Endothelial cell of umbilical vein (primary cell): ENCODE results near the gene SFT2D2. TPM values are rescaled to one million over a fixed set of nuclear protein-coding genes. Genes with fewer than 3 reads are reported as not detected.

Experiments used
- BruUV-seq: library from RNA; stranded (reverse); fragments of 400-500 nt; replicated peaks from 2 replicates; lab custom pipeline; 2021; lab: Mats Ljungman, UMichigan
- CTCF ChIA-PET: fragments of 300-600, 350-600 bp; sonication (Branson Sonifier 250); formaldehyde crosslinking; loops from one replicate; lab custom pipeline; 2021; ENCODE audit warnings: antibody characterized with exemption, inconsistent platforms; lab: Charles Lee
- POLR2A ChIA-PET: fragments of 300-600, 350-600 bp; sonication (Branson Sonifier 250); formaldehyde crosslinking; loops from one replicate; lab custom pipeline; 2021; ENCODE audit warnings: antibody characterized with exemption, inconsistent platforms; lab: Charles Lee
- DNase-seq: peaks from one replicate; pipeline ENCODE4 v3.0.0-alpha.2; 2011; ENCODE audit warnings: low read depth, low spot score
- FAIRE-seq: peaks from 2 replicates; lab custom pipeline; 2011; peaks lifted over from hg19 to GRCh38; lab: Jason Lieb, UNC
- H2AFZ ChIP-seq: 2 replicates; pipeline ENCODE4 v1.6.0; 2012; ENCODE audit warnings: low read depth, low read length, control low read depth, inconsistent platforms
- H3K27ac ChIP-seq: 2 replicates; pipeline ENCODE4 v1.5.1; 2011; ENCODE audit warnings: low read depth, mild to moderate bottlenecking, control low read depth, low read length, moderate library complexity; ENCODE audit not compliant: insufficient read depth
- H3K27me3 ChIP-seq, 2 experiments: 2 replicates each; pipeline versions ENCODE4 v1.6.0 to v1.6.1; 2011; ENCODE audit warnings: low read length in 2 of 2, mixed read lengths in 1 of 2; ENCODE audit not compliant: control insufficient read depth in 2 of 2, insufficient read depth in 2 of 2
- H3K36me3 ChIP-seq, 2 experiments: 2 replicates in 1 of 2; 3 replicates in 1 of 2; pipeline ENCODE4 v1.5.1; 2011; ENCODE audit warnings: low read length in 2 of 2, mild to moderate bottlenecking in 1 of 2, moderate library complexity in 1 of 2; ENCODE audit not compliant: control insufficient read depth in 2 of 2, insufficient read depth in 2 of 2; ENCODE audit errors: extremely low read depth in 1 of 2
- H3K4me1 ChIP-seq: 3 replicates; pipeline ENCODE4 v1.5.1; 2011; ENCODE audit warnings: mild to moderate bottlenecking, low read length; ENCODE audit not compliant: control insufficient read depth, insufficient read depth; ENCODE audit errors: extremely low read depth
- H3K4me2 ChIP-seq: 2 replicates; pipeline ENCODE4 v1.6.1; 2011; ENCODE audit warnings: low read length, control low read depth, mixed read lengths; ENCODE audit not compliant: insufficient read depth
- H3K4me3 ChIP-seq, 3 experiments: fragments of 200-600 bp in 1 of 3; sonication (generic), shearing (Covaris generic) in 1 of 3; replicated peaks in 1 of 3; 2 replicates each; pipeline ENCODE4 v1.5.1; 2011 to 2016; ENCODE audit warnings: control low read depth in 3 of 3, low read length in 3 of 3, mild to moderate bottlenecking in 2 of 3, inconsistent platforms in 1 of 3, low read depth in 1 of 3, moderate library complexity in 1 of 3; ENCODE audit not compliant: insufficient read depth in 1 of 3
- H3K79me2 ChIP-seq: 2 replicates; pipeline ENCODE4 v1.6.0; 2012; ENCODE audit warnings: low read length, inconsistent platforms; ENCODE audit not compliant: control insufficient read depth, insufficient read depth
- H3K9ac ChIP-seq: replicated peaks from 2 replicates; pipeline ENCODE3; 2011; ENCODE audit warnings: low read length, control low read depth; ENCODE audit not compliant: insufficient read depth; ENCODE audit errors: extremely low read depth
- H3K9me1 ChIP-seq: replicated peaks from 3 replicates; pipeline ENCODE4 v1.6.0; 2011; ENCODE audit warnings: mild to moderate bottlenecking, low read length; ENCODE audit not compliant: control insufficient read depth, insufficient read depth; ENCODE audit errors: extremely low read depth
- H3K9me3 ChIP-seq: replicated peaks from 2 replicates; pipeline ENCODE4 v1.5.1; 2012; ENCODE audit warnings: low read length, inconsistent platforms; ENCODE audit not compliant: control insufficient read depth, insufficient read depth
- H4K20me1 ChIP-seq: replicated peaks from 2 replicates; pipeline ENCODE3; 2011; ENCODE audit warnings: mild to moderate bottlenecking, low read length; ENCODE audit not compliant: control insufficient read depth, insufficient read depth; ENCODE audit errors: extremely low read depth
- CTCF ChIP-seq, 2 donors: IDR thresholded peaks; 1 replicate in 1 of 2; 2 replicates in 1 of 2; pipeline ENCODE4 v1.5.1; 2011; ENCODE audit warnings: low read length in 2 of 2, mild to moderate bottlenecking in 2 of 2, moderate library complexity in 2 of 2, control low read depth in 1 of 2, inconsistent platforms in 1 of 2, low read depth in 1 of 2; ENCODE audit not compliant: insufficient read depth in 1 of 2; ENCODE audit errors: extremely low read depth in 1 of 2
- EZH2 ChIP-seq: IDR thresholded peaks from 2 replicates; pipeline ENCODE4 v1.6.1; 2012; ENCODE audit warnings: borderline replicate concordance, low read depth, mild to moderate bottlenecking, moderate library complexity, low read length, inconsistent platforms; ENCODE audit not compliant: severe bottlenecking
- FOS ChIP-seq: IDR thresholded peaks from 2 replicates; pipeline ENCODE4 v1.6.1; 2011; ENCODE audit warnings: mild to moderate bottlenecking, low read length, moderate library complexity, borderline replicate concordance; ENCODE audit not compliant: insufficient read depth
- GATA2 ChIP-seq: IDR thresholded peaks from 2 replicates; pipeline ENCODE4 v1.7.0; 2011; ENCODE audit warnings: low read depth, mild to moderate bottlenecking, moderate library complexity, mixed read lengths, low read length; ENCODE audit not compliant: insufficient read length, insufficient read depth
- MYC ChIP-seq: IDR thresholded peaks from one replicate; pipeline ENCODE4 v1.6.1; 2011; ENCODE audit warnings: mild to moderate bottlenecking, low read depth, low read length
- POLR2A ChIP-seq: IDR thresholded peaks from 2 replicates; pipeline ENCODE4 v1.6.1; 2012; ENCODE audit warnings: low read depth, mild to moderate bottlenecking, control low read depth, low read length
- POLR2AphosphoS5 ChIP-seq: IDR thresholded peaks from 2 replicates; pipeline ENCODE4 v1.6.1; 2012; ENCODE audit warnings: low read depth, mild to moderate bottlenecking, control low read depth, low read length, moderate library complexity; ENCODE audit not compliant: insufficient read depth
- dilution Hi-C: fragments of 300-500 bp; cut with MboI; formaldehyde crosslinking; loops from one replicate; pipeline ENCODE4 v1.15.0; 2019; ENCODE audit warnings: low sequenced_read_pairs; ENCODE audit not compliant: extremely low pct_ligation_motif_present
- intact Hi-C: fragments of 100-400 bp; cut with micrococcal nuclease; formaldehyde crosslinking; loops from one replicate; pipeline ENCODE4 v1.10.0; 2022
- polyA plus RNA-seq, 4 experiments: library from polyadenylated mRNA; depleted of rRNA in 3 of 4; stranded (reverse) in 3 of 4; unstranded in 1 of 4; fragments of >200 nt; gene quantifications; 2 replicates each; pipeline versions ENCODE4 v1.2.1 to v1.2.3, GENCODE V29; 2011 to 2012; ENCODE audit warnings: missing spikeins in 1 of 4
- total RNA-seq: library from RNA; stranded (reverse); gene quantifications from 2 replicates; pipeline ENCODE4 v1.2.3, GENCODE V29; 2021

Gene SFT2D2
- total and polyA plus RNA-seq, 2 donors (not counting 3 experiments of a cell fraction or from before 2014, with no cell fraction given), result 16.7 to 68.1 TPM

- H3K4me2 ChIP-seq, result no peak within 1 kb of the TSS
- no peaks in the 10 kb centered on the region for H3K79me2 ChIP-seq
- dilution Hi-C loops, result no loop called here
- no peaks in the 10 kb centered on the region for H3K36me3 ChIP-seq
- POLR2A ChIA-PET, result no interaction called here
- no peak within 1 kb of the TSS for H3K4me3 ChIP-seq
- H3K4me1 ChIP-seq, result no peaks in the 10 kb centered on the region
- H2AFZ ChIP-seq, result no peak within 1 kb of the TSS
- no peak within 1 kb of the TSS for H3K27ac ChIP-seq
- CTCF ChIA-PET, result interaction anchor here (1.1 to 1.8 kb wide), 2 partner anchors 22 to 45 kb away, joined by 3 to 5 read pairs; no protein-coding TSS in a partner anchor
- intact Hi-C loops, result no loop called here
- no peaks in the 10 kb centered on the region for H3K9me3 ChIP-seq
- no peaks in the 10 kb centered on the region for H3K27me3 ChIP-seq
- no TSS peak for BruUV-seq
- H4K20me1 ChIP-seq, result no peaks in the 10 kb centered on the region
- no peaks in the 10 kb centered on the region for H3K9me1 ChIP-seq
- no peak for TF ChIP-seq POLR2A
- no peak for TF ChIP-seq POLR2AphosphoS5
- no peak for TF ChIP-seq MYC
- TF ChIP-seq FOS, result no peak
- no peak for TF ChIP-seq EZH2
- no peak for TF ChIP-seq GATA2
- no peak for TF ChIP-seq CTCF (IDR thresholded peaks at IDR 0.05; ENCODE audit: extremely low read depth in 1 of 2, insufficient read depth in 1 of 2, low read depth in 1 of 2, low read length in 2 of 2)
- DNase-seq (no peak), FAIRE-seq (no peak)
- no peak within 1 kb of the TSS for H3K9ac ChIP-seq
Observed at GRCh38 chr1:168280296-168280927, 54.6 kb downstream of the SFT2D2 start, which contains the start of gene TBX19. Gene TBX19 (plus strand): TSS chr1:168280877. CDS start chr1:168281091, 214 bp downstream.
